IPS DF 6.9 (cell line): ENCODE data around the gene ADAT2.

Source experiments
- DNase-seq: peaks from one replicate; pipeline ENCODE4 v3.0.0-alpha.2; 2013; ENCODE audit warnings: low read depth, low spot score
- H3K27ac ChIP-seq: one replicate; pipeline ENCODE4 v1.5.1; 2013; ENCODE audit warnings: low read length, control low read depth
- H3K27me3 ChIP-seq: 2 replicates; pipeline ENCODE4 v1.6.1; 2013; ENCODE audit warnings: mild to moderate bottlenecking, low read length; ENCODE audit not compliant: control insufficient read depth, insufficient read depth
- H3K36me3 ChIP-seq: 2 replicates; pipeline ENCODE4 v1.6.1; 2013; ENCODE audit warnings: low read length; ENCODE audit not compliant: control insufficient read depth, insufficient read depth
- H3K4me1 ChIP-seq: 2 replicates; pipeline ENCODE4 v1.6.1; 2013; ENCODE audit warnings: low read length; ENCODE audit not compliant: control insufficient read depth, insufficient read depth
- H3K4me3 ChIP-seq: 2 replicates; pipeline ENCODE4 v1.5.1; 2013; ENCODE audit warnings: mild to moderate bottlenecking, low read length
- H3K9me3 ChIP-seq: 2 replicates; pipeline ENCODE4 v1.6.1; 2013; ENCODE audit warnings: low read length, inconsistent platforms; ENCODE audit not compliant: control insufficient read depth, insufficient read depth
- WGBS: extraction: QIAGEN DNeasy Blood & Tissue Kit; methylation state at CpG from one replicate; pipeline ENCODE4 v1.1.7; 2013; ENCODE audit warnings: mixed read lengths, missing lambda C conversion rate; ENCODE audit not compliant: insufficient read length, insufficient coverage; 5-methylcytosine and 5-hydroxymethylcytosine counted together

ADAT2 gene

DNA sequence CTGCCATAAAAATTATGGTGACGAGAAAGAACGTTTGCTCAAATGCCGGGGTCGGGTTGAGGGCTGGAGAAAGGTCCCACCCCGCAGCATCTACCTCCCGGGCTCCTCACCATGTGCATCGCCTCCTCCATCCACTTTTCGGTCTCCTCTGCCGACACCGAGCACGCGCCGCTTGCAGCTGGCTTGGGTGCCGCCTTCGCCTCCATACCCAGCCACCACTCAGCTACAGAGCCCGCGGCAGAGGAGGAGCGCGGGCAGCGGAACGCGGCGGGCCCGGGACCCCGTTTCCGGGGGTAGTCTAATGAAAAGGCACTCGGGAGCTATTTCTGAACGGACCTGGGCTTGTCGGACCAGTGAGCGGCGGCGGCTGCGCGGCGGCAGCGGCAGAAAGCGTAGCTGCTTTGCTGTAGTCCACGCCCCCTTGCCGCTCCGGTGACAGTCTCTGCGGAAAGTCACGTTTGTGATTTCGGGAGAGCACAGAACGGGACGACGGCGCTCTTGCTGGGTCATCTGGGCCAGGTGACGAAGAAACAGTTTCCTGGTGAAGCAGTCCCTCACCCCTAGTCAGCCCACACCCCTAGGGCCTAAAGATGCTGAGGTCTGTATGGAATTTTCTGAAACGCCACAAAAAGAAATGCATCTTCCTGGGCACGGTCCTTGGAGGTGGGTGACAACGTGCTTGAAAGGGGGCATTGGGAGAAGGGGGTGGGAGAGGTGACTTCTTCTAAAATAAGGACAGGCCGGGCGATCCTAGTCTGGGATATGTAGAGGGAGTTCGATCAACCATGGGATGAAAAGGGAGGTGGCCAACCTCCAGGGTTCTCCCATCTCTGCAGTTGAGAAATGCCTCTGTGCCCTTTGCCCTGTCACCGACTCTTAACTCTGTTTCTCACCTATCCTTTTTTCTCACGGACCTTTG is at the start of gene ADAT2, which contains the start of gene PEX3:
ADAT2 (minus strand) TSS at position 243 of the 919 bp plus-strand sequence; CDS start at position 206, 37 bp downstream.
PEX3 (plus strand) TSS at position 353 of the 919 bp plus-strand sequence; CDS start at position 591, 238 bp downstream.
- H3K9me3 ChIP-seq, result no peaks in the 10 kb centered on the region
- H3K27ac ChIP-seq, result no peak within 1 kb of the TSS
- H3K4me3 ChIP-seq, result peak within 1 kb of the TSS; percentile 53
- DNase-seq, result peak; percentile 70
- no peaks in the 10 kb centered on the region for H3K4me1 ChIP-seq
- no CpG with 5 or more reads among the region's 56 CpGs for WGBS
- no peaks in the 10 kb centered on the region for H3K36me3 ChIP-seq
- no peaks in the 10 kb centered on the region for H3K27me3 ChIP-seq

DNA sequence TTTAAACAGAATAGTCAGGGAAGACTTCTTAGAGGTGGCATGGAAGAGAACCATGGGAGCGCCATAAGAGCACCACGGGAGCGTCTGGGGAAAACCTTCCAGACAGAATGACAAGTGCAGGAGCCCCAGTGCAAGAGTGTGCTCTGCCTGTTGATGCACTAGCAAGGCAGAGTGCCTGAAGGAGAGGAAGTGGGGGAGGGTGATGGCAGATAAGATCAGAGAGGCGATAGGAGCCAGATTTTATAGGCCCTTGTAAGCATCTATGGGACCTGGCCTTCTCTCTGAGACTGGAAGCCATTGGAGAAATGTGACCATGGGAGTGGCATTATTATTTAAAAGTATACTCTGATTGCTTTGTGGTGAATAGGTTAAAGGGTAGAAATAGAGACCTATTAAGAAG is 47.9 kb upstream of the ADAT2 start:
- no peak for DNase-seq
- H3K27me3 ChIP-seq, result no peaks in the 10 kb centered on the region
- WGBS, result no CpG with 5 or more reads among the region's 4 CpGs
- H3K27ac ChIP-seq, result no peak overlapping the region
- no peaks in the 10 kb centered on the region for H3K9me3 ChIP-seq
- H3K36me3 ChIP-seq, result peaks cover 6% of the 10 kb centered on the region; the same call in 1 of the 2 replicates
- no peak overlapping the region for H3K4me3 ChIP-seq
- H3K4me1 ChIP-seq, result no peaks in the 10 kb centered on the region

DNA sequence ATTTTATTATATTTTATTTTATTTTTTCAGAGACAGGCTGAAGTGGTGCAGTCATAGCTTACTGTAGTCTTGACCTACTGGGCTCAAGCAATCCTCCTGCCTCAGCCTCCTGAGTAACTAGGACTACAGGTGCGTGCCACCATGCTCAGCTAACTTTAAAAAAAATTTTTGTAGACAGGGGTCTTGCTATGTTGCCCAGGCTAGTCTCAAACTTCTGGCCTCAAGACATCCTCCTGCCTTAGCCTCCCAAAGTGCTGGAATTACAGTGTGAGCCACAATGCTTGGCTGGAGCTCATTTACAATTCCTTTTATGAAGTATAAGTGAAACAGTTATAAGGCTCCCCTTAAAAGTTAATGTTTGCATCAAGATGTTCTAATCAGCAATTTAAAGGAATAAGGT is 46.5 kb upstream of the ADAT2 start:
- H3K27ac ChIP-seq, result no peak overlapping the region
- H3K9me3 ChIP-seq, result no peaks in the 10 kb centered on the region
- H3K27me3 ChIP-seq, result no peaks in the 10 kb centered on the region
- no peaks in the 10 kb centered on the region for H3K4me1 ChIP-seq
- no peak for DNase-seq
- no CpG with 5 or more reads among the region's 1 CpG for WGBS
- peaks cover 6% of the 10 kb centered on the region; the same call in 1 of the 2 replicates for H3K36me3 ChIP-seq
- H3K4me3 ChIP-seq, result no peak overlapping the region

DNA sequence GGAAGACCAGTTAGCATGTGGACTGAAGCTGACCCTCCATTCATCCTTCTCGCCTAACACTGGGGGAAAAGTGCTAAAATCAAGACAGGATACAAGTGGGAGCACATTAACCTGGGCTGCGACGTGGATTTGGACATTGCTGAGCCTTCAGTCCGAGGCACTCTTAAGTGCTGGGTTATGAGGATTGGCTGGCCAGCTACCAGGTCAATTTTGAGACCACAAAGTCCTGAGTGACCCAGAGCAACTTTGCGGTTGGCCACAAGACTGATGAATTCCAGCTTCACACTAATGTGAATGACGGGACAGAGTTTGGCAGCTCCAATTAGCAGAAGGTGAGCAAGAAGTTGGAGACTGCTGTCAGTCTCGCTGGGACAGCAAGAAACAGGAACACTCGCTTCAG is 40.3 kb upstream of the ADAT2 start:
- Histone ChIP-seq H3K4me3 (no peak overlapping the region), H3K27ac (no peak overlapping the region), H3K9me3 (no peaks in the 10 kb centered on the region), H3K4me1 (no peaks in the 10 kb centered on the region), H3K36me3 (peaks cover 2% of the 10 kb centered on the region; the same call in 1 of the 2 replicates), H3K27me3 (no peaks in the 10 kb centered on the region)
- DNase-seq, result no peak
- WGBS, result no CpG with 5 or more reads among the region's 8 CpGs

DNA sequence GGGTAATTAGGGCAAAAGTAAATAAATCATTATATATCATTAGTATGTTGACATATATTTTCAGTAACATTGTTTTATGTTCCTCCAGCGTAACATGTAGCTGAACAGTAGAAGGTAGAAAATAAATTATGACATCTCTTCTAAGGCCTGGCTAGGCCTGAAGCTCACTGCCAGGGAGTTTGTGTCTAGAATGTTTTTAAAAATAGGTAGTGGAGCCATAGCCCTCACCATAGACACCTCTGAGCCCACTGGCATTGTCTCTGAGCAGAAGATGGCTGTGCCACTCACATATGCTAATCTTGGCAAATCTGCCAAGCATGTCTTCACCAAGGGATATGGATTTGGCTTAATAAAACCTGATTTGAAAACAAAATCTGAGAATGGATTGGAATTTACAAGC is 39.7 kb upstream of the ADAT2 start:
- Histone ChIP-seq H3K4me1 (no peaks in the 10 kb centered on the region), H3K27me3 (no peaks in the 10 kb centered on the region), H3K27ac (no peak overlapping the region), H3K36me3 (no peaks in the 10 kb centered on the region), H3K4me3 (no peak overlapping the region), H3K9me3 (no peaks in the 10 kb centered on the region)
- WGBS, result no CpG with 5 or more reads among the region's 1 CpG
- no peak for DNase-seq

DNA sequence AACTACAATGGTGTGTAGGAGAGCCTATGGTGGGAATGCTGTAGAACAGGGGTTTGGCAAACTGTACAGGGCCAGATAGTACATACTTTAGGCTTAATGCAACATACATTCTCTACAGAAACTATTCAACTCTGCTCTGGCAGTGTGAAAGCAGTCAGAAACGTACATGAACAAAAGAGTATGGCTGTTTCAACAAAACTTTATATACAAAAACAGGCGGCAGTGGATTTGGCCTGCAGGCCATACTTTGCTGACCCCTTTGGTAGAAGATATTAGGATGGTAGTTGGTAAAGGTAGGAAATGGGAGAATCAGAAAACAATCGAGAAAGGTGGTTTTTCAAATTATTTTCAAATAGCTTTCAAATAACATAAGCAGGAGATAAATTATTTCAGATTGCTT is 36.3 kb upstream of the ADAT2 start:
- no CpG with 5 or more reads among the region's 3 CpGs for whole genome bisulfite sequencing
- Histone ChIP-seq H3K27me3 (no peaks in the 10 kb centered on the region), H3K4me1 (no peaks in the 10 kb centered on the region), H3K4me3 (no peak overlapping the region), H3K9me3 (no peaks in the 10 kb centered on the region), H3K27ac (no peak overlapping the region), H3K36me3 (no peaks in the 10 kb centered on the region)
- no peak for DNase-seq

DNA sequence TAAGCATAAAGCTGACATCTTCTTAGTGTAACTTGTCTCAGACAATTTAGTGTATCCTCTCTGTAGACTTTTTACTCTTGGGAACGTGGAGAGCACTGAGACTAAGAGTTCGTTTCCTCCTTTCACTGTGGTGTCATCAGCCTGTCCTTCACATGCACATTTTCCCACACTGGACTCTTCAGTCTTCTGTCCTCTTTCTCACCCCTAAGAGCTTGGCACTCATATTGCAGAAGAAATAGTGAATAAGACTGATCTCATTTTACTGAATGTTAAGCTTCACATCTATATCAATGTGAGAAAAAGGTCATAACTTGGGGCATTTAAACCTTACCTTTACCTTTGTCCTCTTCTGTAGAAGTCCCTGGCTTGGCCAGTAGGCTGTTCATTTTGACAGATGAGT is 35.5 kb upstream of the ADAT2 start:
- no peak overlapping the region for H3K4me3 ChIP-seq
- no peak for DNase-seq
- no peak overlapping the region for H3K27ac ChIP-seq
- WGBS, result no CpG with 5 or more reads among the region's 2 CpGs
- H3K9me3 ChIP-seq, result no peaks in the 10 kb centered on the region
- H3K36me3 ChIP-seq, result no peaks in the 10 kb centered on the region
- no peaks in the 10 kb centered on the region for H3K27me3 ChIP-seq
- H3K4me1 ChIP-seq, result no peaks in the 10 kb centered on the region

DNA sequence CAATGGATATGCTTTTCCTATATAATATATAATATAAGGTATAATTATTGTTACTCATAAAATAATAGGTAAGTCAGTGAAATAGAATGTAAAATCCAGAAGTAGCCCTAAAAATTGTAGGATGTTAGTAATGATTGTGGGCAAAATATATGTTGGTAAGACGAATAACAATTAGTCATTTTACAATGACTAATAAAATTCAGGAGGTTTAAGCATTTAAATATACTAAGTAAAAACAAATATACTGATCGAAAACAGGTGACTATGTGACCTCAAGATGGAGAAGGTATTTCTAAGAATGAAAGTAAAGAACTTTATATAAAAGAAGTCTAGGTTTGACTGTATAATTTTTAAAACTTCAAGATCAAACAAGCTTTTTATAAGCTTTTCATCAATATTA is 32.1 kb upstream of the ADAT2 start:
- Histone ChIP-seq H3K9me3 (no peaks in the 10 kb centered on the region), H3K4me3 (no peak overlapping the region), H3K4me1 (no peaks in the 10 kb centered on the region), H3K36me3 (no peaks in the 10 kb centered on the region), H3K27ac (no peak overlapping the region), H3K27me3 (no peaks in the 10 kb centered on the region)
- no CpG with 5 or more reads among the region's 2 CpGs for WGBS
- DNase-seq, result no peak

DNA sequence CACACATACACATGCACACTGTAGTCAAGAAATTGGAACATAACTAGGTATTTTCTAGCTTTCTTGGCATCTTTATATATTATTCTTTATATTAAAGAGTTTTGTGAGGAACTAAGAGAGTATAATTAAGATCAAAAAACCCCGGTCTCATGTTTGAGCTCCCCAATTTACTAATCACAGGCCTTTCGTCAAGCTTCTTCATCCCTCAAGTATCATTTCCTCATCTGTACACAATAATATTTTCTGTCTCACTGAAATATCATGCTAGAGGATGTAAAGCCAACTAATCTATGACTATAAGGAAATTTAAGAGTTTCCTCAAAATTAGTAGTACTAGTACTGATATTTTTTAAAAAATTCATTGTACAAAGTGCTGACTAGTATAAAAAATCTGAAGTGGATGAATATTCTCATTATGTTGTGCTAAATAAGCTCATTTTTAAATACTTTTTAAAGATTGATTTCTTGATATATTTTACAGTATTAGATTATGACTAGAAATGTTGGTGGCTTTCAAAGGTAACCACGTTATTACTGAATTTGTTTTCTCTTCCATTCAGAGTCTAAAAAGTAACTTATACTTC is 28.1 kb upstream of the ADAT2 start:
- no peaks in the 10 kb centered on the region for H3K9me3 ChIP-seq
- H3K36me3 ChIP-seq, result no peaks in the 10 kb centered on the region
- H3K4me3 ChIP-seq, result no peak overlapping the region
- no peak overlapping the region for H3K27ac ChIP-seq
- H3K27me3 ChIP-seq, result no peaks in the 10 kb centered on the region
- no CpG with 5 or more reads among the region's 3 CpGs for WGBS
- no peaks in the 10 kb centered on the region for H3K4me1 ChIP-seq
- no peak for DNase-seq

DNA sequence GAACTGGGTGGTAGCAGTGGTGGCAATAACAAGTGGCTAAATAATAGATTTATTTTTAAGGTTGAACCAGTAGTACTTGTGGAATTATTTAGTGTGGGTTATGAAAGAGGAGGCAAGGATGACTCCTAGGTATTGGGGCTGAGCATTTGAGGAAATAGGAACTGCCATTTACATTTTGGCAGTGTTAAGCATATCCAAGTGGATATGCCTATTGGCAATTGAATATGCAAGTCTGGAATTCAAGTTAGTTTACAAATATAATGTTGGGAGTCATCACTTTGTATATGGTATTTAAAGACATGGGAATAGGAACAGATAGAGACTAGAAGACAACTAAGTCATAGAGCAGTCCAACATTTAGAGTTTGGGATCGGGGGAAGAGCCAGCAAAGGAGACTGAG is 26.1 kb upstream of the ADAT2 start:
- H3K4me1 ChIP-seq, result no peaks in the 10 kb centered on the region
- no CpG with 5 or more reads among the region's 1 CpG for WGBS
- no peak overlapping the region for H3K27ac ChIP-seq
- DNase-seq, result no peak
- no peak overlapping the region for H3K4me3 ChIP-seq
- no peaks in the 10 kb centered on the region for H3K9me3 ChIP-seq
- no peaks in the 10 kb centered on the region for H3K27me3 ChIP-seq
- H3K36me3 ChIP-seq, result no peaks in the 10 kb centered on the region
